WI38 (cell line): ENCODE measurements around the gene CAMK2D.
A peak's percentile ranks its signal among the peaks of the same experiment; 100 is the strongest.

Experiments
- H3K4me3 ChIP-seq: 2 replicates; pipeline ENCODE4 v1.5.1; 2011; ENCODE audit warnings: low read depth, mild to moderate bottlenecking, control low read depth, low read length
- TF ChIP-seq, protein P1 (sequence below): IDR thresholded peaks from 2 replicates; pipeline ENCODE4 v1.5.1; 2012; ENCODE audit warnings: low read depth, mild to moderate bottlenecking, control low read depth, low read length

Gene CAMK2D

GRCh38 chr4:113548303-113548702 is 213.2 kb downstream of the CAMK2D start:
- TF ChIP-seq, protein P1, sequence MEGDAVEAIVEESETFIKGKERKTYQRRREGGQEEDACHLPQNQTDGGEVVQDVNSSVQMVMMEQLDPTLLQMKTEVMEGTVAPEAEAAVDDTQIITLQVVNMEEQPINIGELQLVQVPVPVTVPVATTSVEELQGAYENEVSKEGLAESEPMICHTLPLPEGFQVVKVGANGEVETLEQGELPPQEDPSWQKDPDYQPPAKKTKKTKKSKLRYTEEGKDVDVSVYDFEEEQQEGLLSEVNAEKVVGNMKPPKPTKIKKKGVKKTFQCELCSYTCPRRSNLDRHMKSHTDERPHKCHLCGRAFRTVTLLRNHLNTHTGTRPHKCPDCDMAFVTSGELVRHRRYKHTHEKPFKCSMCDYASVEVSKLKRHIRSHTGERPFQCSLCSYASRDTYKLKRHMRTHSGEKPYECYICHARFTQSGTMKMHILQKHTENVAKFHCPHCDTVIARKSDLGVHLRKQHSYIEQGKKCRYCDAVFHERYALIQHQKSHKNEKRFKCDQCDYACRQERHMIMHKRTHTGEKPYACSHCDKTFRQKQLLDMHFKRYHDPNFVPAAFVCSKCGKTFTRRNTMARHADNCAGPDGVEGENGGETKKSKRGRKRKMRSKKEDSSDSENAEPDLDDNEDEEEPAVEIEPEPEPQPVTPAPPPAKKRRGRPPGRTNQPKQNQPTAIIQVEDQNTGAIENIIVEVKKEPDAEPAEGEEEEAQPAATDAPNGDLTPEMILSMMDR, result no peak
- no peak overlapping the region for H3K4me3 ChIP-seq

GRCh38 chr4:113547487-113548042 is 214.0 kb downstream of the CAMK2D start:
- TF ChIP-seq, protein P1, result peak; percentile 94
- no peak overlapping the region for H3K4me3 ChIP-seq

DNA sequence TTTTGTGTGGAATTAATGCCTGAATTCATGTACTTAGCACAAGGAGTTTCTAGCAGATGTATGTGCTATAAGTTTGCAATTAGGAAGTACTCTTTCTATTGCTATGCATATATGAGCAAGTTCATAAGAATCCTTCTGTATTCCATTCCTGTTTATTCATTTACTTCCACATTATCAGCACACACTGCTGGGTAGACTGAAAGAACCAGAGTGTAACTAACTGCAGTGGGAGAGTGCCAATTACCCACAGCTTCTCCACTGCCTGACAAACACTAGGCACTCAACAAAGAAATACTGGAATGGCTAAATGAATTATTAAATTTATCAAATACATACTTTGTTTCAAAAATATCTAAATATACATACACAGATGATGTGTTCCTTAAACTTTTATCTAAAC is 219.6 kb downstream of the CAMK2D start:
- TF ChIP-seq, protein P1, result no peak
- H3K4me3 ChIP-seq, result no peak overlapping the region

DNA sequence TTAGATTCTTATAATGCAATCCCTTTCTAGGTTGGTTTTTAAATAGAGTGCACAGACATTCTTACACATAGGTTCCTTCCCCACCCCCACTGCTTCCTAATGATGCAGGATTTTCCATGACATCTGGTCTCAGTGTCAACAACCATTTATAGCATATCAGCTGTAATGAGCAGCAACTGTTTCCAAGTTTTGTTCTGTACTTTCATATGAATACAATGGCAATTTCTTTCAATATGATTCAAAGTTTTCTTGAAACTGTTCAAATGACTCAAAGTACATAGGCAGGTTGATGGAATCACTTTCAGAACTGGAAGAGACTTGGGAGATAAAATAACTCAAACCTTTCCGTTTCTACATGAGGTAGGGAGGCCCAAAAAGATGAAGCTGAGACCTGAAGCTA is 220.7 kb downstream of the CAMK2D start:
- no peak overlapping the region for H3K4me3 ChIP-seq
- TF ChIP-seq, protein P1, result no peak

DNA sequence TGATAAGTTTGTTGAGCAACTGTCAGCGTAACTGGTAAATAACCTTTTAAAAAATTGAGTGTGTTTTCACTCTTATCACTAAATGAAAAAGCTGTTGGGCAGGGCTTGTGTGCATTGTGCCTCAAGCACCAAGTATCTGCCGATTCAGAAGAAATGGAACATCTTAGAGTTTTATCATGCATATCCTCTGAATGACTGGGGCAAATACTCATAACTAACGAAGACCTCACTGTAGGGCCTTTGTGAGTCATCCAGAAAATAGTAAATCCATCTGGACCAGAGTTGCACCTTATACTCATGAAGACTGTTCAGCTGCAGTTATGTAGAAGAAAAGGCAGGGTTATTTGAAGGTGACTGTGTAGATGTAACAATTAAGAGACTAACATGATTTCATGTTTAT is 222.1 kb downstream of the CAMK2D start:
- TF ChIP-seq, protein P1, result no peak
- H3K4me3 ChIP-seq, result no peak overlapping the region

DNA sequence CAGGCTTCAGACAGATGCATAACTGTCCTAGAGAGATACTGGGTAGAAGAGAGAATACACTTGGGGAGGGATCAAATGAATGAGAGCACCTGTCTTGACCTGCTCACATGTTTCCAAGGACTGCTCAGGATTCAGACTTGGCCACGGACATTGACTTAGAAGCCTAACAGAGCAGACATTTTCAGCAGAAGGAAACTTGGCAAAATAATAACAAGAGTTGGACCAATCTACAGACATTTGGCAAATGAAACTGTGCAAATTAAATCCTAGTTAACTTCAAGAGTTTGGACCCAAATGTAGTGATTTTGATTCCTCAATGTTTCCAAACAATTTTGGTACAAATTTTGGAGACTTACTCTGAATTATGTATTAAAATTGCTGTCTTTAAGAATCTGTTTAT is 223.9 kb downstream of the CAMK2D start:
- TF ChIP-seq, protein P1, result no peak
- no peak overlapping the region for H3K4me3 ChIP-seq

DNA sequence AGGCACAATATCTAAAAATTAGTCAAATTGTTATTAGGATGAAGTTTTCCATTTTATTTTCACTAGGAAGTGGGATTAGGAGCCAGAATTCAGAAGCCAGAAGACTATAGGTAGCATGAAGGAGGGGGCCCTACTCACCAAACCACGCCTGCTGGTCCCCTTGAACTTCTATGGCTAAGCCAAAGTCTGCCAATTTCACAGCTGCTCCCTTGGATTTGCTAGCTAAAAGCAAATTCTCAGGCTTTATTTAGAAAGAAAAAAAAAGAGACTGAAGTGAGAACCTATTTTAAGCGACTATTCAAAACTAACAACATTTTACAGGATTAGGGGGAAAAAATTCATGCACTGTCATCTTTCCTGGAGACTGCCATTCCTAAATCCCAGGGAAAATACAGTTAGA is 224.3 kb downstream of the CAMK2D start:
- TF ChIP-seq, protein P1, result no peak
- H3K4me3 ChIP-seq, result no peak overlapping the region
